K562 (cell line): ENCODE measurements around the gene VSIG4. TPM values are rescaled to one million over a fixed set of nuclear protein-coding genes. Genes with fewer than 3 reads are reported as not detected.

ENCODE experiments used
- EGR1 ChIP-seq: fragments of 450-650 bp; conservative IDR thresholded peaks from 2 replicates; pipeline ENCODE4 v1.6.1; 2017; ENCODE audit warnings: mild to moderate bottlenecking
- HNRNPLL ChIP-seq: fragments of 200-400 bp; formaldehyde crosslinking; IDR thresholded peaks from 2 replicates; pipeline ENCODE4 v1.6.1; 2017; ENCODE audit warnings: low read length, low read depth, mild to moderate bottlenecking; ENCODE audit not compliant: poor library complexity, severe bottlenecking
- KDM2B ChIP-seq: fragments of 250-450 bp; sonication (Bioruptor Pico); IDR thresholded peaks from 2 replicates; pipeline ENCODE4 v1.8.0; 2021; ENCODE audit warnings: mild to moderate bottlenecking, moderate library complexity
- KLF6 ChIP-seq: fragments of 250-450 bp; sonication (Bioruptor Pico); IDR thresholded peaks from 2 replicates; pipeline ENCODE4 v1.4.0; 2020; ENCODE audit warnings: mild to moderate bottlenecking, moderate library complexity, borderline replicate concordance
- MED1 ChIP-seq: sonication (generic); formaldehyde crosslinking; IDR thresholded peaks from 2 replicates; pipeline ENCODE4 v1.8.1; 2023; ENCODE audit warnings: missing genetic modification reagents, borderline replicate concordance
- MEF2D ChIP-seq: conservative IDR thresholded peaks from 2 replicates; pipeline ENCODE4 v1.6.1; 2016; ENCODE audit warnings: low read depth, missing genetic modification characterization, missing compliant biosample characterization
- NBN ChIP-seq: fragments of 450-650 bp; IDR thresholded peaks from 2 replicates; pipeline ENCODE4 v1.6.1; 2016; ENCODE audit warnings: low read depth, mild to moderate bottlenecking
- NFIX ChIP-seq: fragments of 250-450 bp; sonication (Bioruptor Pico); IDR thresholded peaks from 2 replicates; pipeline ENCODE4 v1.4.0; 2020; ENCODE audit warnings: low read depth, mild to moderate bottlenecking, moderate library complexity
- NONO ChIP-seq, 2 experiments: fragments of 200-400 bp in 1 of 2; fragments of 450-650 bp in 1 of 2; formaldehyde crosslinking in 1 of 2; IDR thresholded peaks; 2 replicates each; pipeline ENCODE4 v1.6.1; 2017; ENCODE audit warnings: low read depth in 2 of 2, mild to moderate bottlenecking in 2 of 2, moderate library complexity in 2 of 2, low read length in 1 of 2
- PCBP2 ChIP-seq: fragments of 200-400 bp; formaldehyde crosslinking; IDR thresholded peaks from 2 replicates; pipeline ENCODE4 v1.6.1; 2018; ENCODE audit warnings: low read length, low read depth, mild to moderate bottlenecking, moderate library complexity; ENCODE audit not compliant: poor library complexity, severe bottlenecking
- PURB ChIP-seq: sonication (generic); formaldehyde crosslinking; IDR thresholded peaks from 2 replicates; pipeline ENCODE4 v1.9.0; 2021; ENCODE audit warnings: low read depth, mild to moderate bottlenecking, missing genetic modification reagents
- SIN3A ChIP-seq, 2 experiments: fragments of 150-350 bp in 1 of 2; IDR thresholded peaks; 2 replicates each; pipeline ENCODE4 v1.6.1; 2011 to 2016; ENCODE audit warnings: borderline replicate concordance in 2 of 2, low read depth in 2 of 2, low read length in 2 of 2, mild to moderate bottlenecking in 2 of 2, moderate library complexity in 2 of 2; ENCODE audit not compliant: control insufficient read depth in 1 of 2
- SPI1 ChIP-seq: IDR thresholded peaks from 2 replicates; pipeline ENCODE4 v1.6.1; 2011; ENCODE audit warnings: low read depth, low read length, control low read depth, borderline replicate concordance
- ZKSCAN1 ChIP-seq: fragments of 150-350 bp; IDR thresholded peaks from 2 replicates; pipeline ENCODE4 v1.6.1; 2016; ENCODE audit warnings: low read depth, low read length
- ZNF347 ChIP-seq: fragments of 450-650 bp; formaldehyde crosslinking; IDR thresholded peaks from 2 replicates; pipeline ENCODE4 v1.4.0; 2020; ENCODE audit warnings: low read depth, mild to moderate bottlenecking, moderate library complexity
- polyA plus RNA-seq, 8 experiments: library from polyadenylated mRNA; depleted of rRNA in 4 of 8; stranded (reverse) in 5 of 8; unstranded in 3 of 8; fragments of >200 nt; fragmentation: Nextera tagmentation in 2 of 8; fragmentation: Illumina TruSeq in 1 of 8; extraction: Ambion mirVana in 2 of 8; extraction: Trizol in 1 of 8; gene quantifications; 2 replicates each; pipeline versions ENCODE4 v1.2.1 to v1.2.3, GENCODE V29; 2011 to 2014; ENCODE audit warnings: inconsistent platforms in 1 of 8, missing spikeins in 1 of 8
- total RNA-seq, 7 experiments: library from RNA; depleted of rRNA in 6 of 7; stranded (reverse); fragments of >200 nt in 6 of 7; fragmentation: Illumina TruSeq in 2 of 7; extraction: Trizol in 2 of 7; gene quantifications; 2 replicates each; pipeline versions ENCODE4 v1.2.1 to v1.2.3, GENCODE V29; 2011 to 2021; ENCODE audit warnings: low replicate concordance in 1 of 7
- TF ChIP-seq, protein P1 (sequence below): fragments of 200-800 bp; sonication (Bioruptor generic); IDR thresholded peaks from 2 replicates; pipeline ENCODE4 v1.6.1; 2016; ENCODE audit warnings: missing genetic modification characterization, missing compliant biosample characterization
- TF ChIP-seq, protein P2 (sequence below): fragments of 250-450 bp; sonication (Bioruptor Pico); IDR thresholded peaks from 2 replicates; pipeline ENCODE4 v1.4.0; 2020
- TF ChIP-seq, protein P3 (sequence below): sonication (generic); formaldehyde crosslinking; IDR thresholded peaks from 2 replicates; pipeline ENCODE4 v1.8.0; 2022; ENCODE audit warnings: mild to moderate bottlenecking, missing genetic modification reagents

VSIG4 gene
- total and polyA plus RNA-seq, 9 of the 15 experiments (the other 6 are each of a cell fraction or from before 2014, with no cell fraction given): 0.22 to 1.6 (median 0.46) TPM; not detected in 1

DNA sequence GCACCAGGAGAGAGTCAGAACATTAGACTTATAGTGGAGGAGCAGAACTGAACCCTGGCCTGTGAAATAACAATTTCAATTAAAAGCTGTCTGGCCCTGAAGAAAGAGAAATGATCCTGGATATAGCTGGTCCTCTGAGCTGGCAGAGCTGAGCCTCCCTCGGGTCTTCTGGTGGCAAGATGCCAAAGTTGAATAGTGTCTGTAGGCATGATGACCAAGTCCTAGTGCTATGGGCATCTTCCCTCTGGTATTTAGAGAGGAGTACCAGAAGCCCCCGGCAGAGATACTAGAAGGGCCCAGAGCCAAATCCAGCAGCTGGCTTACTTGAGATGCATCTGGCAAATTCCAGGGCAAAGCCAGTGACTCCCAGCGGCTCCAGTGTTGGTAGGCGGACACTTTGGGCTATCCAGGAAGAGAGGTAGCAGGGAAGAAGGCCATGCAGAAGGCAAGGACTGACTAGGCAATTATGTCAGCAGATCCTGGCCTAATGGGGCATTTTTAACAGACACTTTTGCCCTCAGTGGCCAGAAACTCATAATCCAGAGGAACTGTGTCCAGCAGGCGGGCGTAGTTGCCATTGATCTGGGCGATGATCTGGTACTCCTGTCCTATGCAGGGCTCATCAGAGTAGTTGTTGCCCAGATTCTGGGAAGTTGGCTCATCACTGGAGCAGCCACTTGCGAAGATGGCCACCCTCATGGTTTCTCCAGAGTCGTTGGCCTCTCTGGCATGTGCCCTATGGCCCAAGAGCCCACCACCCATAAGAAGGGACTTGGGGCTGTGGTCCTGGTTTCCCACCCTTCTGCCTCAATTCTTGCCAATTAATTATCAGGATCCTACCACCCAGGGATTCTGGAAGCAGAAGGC lies 17.9 kb downstream of the VSIG4 start (continued):
- TF ChIP-seq, protein P1, sequence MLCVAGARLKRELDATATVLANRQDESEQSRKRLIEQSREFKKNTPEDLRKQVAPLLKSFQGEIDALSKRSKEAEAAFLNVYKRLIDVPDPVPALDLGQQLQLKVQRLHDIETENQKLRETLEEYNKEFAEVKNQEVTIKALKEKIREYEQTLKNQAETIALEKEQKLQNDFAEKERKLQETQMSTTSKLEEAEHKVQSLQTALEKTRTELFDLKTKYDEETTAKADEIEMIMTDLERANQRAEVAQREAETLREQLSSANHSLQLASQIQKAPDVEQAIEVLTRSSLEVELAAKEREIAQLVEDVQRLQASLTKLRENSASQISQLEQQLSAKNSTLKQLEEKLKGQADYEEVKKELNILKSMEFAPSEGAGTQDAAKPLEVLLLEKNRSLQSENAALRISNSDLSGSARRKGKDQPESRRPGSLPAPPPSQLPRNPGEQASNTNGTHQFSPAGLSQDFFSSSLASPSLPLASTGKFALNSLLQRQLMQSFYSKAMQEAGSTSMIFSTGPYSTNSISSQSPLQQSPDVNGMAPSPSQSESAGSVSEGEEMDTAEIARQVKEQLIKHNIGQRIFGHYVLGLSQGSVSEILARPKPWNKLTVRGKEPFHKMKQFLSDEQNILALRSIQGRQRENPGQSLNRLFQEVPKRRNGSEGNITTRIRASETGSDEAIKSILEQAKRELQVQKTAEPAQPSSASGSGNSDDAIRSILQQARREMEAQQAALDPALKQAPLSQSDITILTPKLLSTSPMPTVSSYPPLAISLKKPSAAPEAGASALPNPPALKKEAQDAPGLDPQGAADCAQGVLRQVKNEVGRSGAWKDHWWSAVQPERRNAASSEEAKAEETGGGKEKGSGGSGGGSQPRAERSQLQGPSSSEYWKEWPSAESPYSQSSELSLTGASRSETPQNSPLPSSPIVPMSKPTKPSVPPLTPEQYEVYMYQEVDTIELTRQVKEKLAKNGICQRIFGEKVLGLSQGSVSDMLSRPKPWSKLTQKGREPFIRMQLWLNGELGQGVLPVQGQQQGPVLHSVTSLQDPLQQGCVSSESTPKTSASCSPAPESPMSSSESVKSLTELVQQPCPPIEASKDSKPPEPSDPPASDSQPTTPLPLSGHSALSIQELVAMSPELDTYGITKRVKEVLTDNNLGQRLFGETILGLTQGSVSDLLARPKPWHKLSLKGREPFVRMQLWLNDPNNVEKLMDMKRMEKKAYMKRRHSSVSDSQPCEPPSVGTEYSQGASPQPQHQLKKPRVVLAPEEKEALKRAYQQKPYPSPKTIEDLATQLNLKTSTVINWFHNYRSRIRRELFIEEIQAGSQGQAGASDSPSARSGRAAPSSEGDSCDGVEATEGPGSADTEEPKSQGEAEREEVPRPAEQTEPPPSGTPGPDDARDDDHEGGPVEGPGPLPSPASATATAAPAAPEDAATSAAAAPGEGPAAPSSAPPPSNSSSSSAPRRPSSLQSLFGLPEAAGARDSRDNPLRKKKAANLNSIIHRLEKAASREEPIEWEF (CRISPR knock-in tag): no peak
- TF ChIP-seq, protein P2, sequence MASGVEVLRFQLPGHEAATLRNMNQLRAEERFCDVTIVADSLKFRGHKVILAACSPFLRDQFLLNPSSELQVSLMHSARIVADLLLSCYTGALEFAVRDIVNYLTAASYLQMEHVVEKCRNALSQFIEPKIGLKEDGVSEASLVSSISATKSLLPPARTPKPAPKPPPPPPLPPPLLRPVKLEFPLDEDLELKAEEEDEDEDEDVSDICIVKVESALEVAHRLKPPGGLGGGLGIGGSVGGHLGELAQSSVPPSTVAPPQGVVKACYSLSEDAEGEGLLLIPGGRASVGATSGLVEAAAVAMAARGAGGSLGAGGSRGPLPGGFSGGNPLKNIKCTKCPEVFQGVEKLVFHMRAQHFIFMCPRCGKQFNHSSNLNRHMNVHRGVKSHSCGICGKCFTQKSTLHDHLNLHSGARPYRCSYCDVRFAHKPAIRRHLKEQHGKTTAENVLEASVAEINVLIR (CRISPR knock-in tag): 0 out of 2 replicates have a peak, but pooled peaks have one; percentile 22
- TF ChIP-seq NONO (IDR thresholded peaks at IDR 0.05; ENCODE audit: low read depth in 2 of 2, low read length in 1 of 2): no peak
- TF ChIP-seq MED1 (CRISPR knock-in tag): no peak
- TF ChIP-seq PURB (CRISPR knock-in tag): no peak
- no peak for TF ChIP-seq ZNF347 (CRISPR knock-in tag)
- no peak for TF ChIP-seq HNRNPLL
- TF ChIP-seq, protein P3, sequence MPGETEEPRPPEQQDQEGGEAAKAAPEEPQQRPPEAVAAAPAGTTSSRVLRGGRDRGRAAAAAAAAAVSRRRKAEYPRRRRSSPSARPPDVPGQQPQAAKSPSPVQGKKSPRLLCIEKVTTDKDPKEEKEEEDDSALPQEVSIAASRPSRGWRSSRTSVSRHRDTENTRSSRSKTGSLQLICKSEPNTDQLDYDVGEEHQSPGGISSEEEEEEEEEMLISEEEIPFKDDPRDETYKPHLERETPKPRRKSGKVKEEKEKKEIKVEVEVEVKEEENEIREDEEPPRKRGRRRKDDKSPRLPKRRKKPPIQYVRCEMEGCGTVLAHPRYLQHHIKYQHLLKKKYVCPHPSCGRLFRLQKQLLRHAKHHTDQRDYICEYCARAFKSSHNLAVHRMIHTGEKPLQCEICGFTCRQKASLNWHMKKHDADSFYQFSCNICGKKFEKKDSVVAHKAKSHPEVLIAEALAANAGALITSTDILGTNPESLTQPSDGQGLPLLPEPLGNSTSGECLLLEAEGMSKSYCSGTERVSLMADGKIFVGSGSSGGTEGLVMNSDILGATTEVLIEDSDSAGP (CRISPR knock-in tag): no peak
- no peak for TF ChIP-seq KDM2B (CRISPR knock-in tag)
- no peak for TF ChIP-seq SIN3A (IDR thresholded peaks at IDR 0.05; ENCODE audit: borderline replicate concordance in 2 of 2, control insufficient read depth in 1 of 2, low read depth in 2 of 2, low read length in 2 of 2)
- no peak for TF ChIP-seq ZKSCAN1
- TF ChIP-seq NFIX (CRISPR knock-in tag): no peak
- no peak for TF ChIP-seq EGR1
- no peak for TF ChIP-seq SPI1
- no peak for TF ChIP-seq PCBP2
- TF ChIP-seq MEF2D (tag): no peak
- TF ChIP-seq NBN: no peak
- TF ChIP-seq KLF6 (CRISPR knock-in tag): no peak
